ENCODE results near the gene TMEM176A.

The TMEM176A gene

GRCh38 chr7:150846291-150847115, 45.9 kb downstream of the TMEM176A start:
- H3K36me3 ChIP-seq (ENCODE audit: control insufficient read depth, insufficient read depth, low read length): no peaks in the 10 kb centered on the region
- H3K9ac ChIP-seq: no peak overlapping the region
- H3K79me2 ChIP-seq: no peaks in the 10 kb centered on the region
- no peak overlapping the region for H3K27ac ChIP-seq
- no peaks in the 10 kb centered on the region for H3K4me1 ChIP-seq
- no peaks in the 10 kb centered on the region for H3K9me3 ChIP-seq (ENCODE audit: control insufficient read depth, low read length)
- H2AFZ ChIP-seq: no peak overlapping the region
- TF ChIP-seq CTCF (IDR thresholded peaks at IDR 0.05): no peak
- H3K4me3 ChIP-seq (ENCODE audit: low read depth, low read length): no peak overlapping the region
- no peaks in the 10 kb centered on the region for H3K27me3 ChIP-seq (ENCODE audit: control insufficient read depth, insufficient read depth, low read length)
- no peak overlapping the region for H3K4me2 ChIP-seq (ENCODE audit: low read length)

GRCh38 chr7:150847536-150847935, 47.0 kb downstream of the TMEM176A start:
- TF ChIP-seq CTCF (IDR thresholded peaks at IDR 0.05): no peak
- H3K27me3 ChIP-seq (ENCODE audit: control insufficient read depth, insufficient read depth, low read length): no peaks in the 10 kb centered on the region
- no peak overlapping the region for H3K4me2 ChIP-seq (ENCODE audit: low read length)
- no peak overlapping the region for H3K9ac ChIP-seq
- H2AFZ ChIP-seq: no peak overlapping the region
- H3K4me3 ChIP-seq (ENCODE audit: low read depth, low read length): no peak overlapping the region
- H3K36me3 ChIP-seq (ENCODE audit: control insufficient read depth, insufficient read depth, low read length): no peaks in the 10 kb centered on the region
- no peaks in the 10 kb centered on the region for H3K9me3 ChIP-seq (ENCODE audit: control insufficient read depth, low read length)
- no peaks in the 10 kb centered on the region for H3K4me1 ChIP-seq
- no peak overlapping the region for H3K27ac ChIP-seq
- H3K79me2 ChIP-seq: no peaks in the 10 kb centered on the region

GRCh38 chr7:150848111-150848510, 47.5 kb downstream of the TMEM176A start:
- H3K4me3 ChIP-seq (ENCODE audit: low read depth, low read length): no peak overlapping the region
- no peaks in the 10 kb centered on the region for H3K79me2 ChIP-seq
- H3K27ac ChIP-seq: no peak overlapping the region
- no peaks in the 10 kb centered on the region for H3K9me3 ChIP-seq (ENCODE audit: control insufficient read depth, low read length)
- no peak overlapping the region for H3K9ac ChIP-seq
- H3K4me1 ChIP-seq: no peaks in the 10 kb centered on the region
- H3K27me3 ChIP-seq (ENCODE audit: control insufficient read depth, insufficient read depth, low read length): no peaks in the 10 kb centered on the region
- no peaks in the 10 kb centered on the region for H3K36me3 ChIP-seq (ENCODE audit: control insufficient read depth, insufficient read depth, low read length)
- H2AFZ ChIP-seq: no peak overlapping the region
- no peak for TF ChIP-seq CTCF (IDR thresholded peaks at IDR 0.05)
- no peak overlapping the region for H3K4me2 ChIP-seq (ENCODE audit: low read length)

GRCh38 chr7:150848561-150849115, 48.1 kb downstream of the TMEM176A start:
- no peak overlapping the region for H2AFZ ChIP-seq

More at GRCh38 chr7:150848561-150849115, 48.1 kb downstream of the TMEM176A start:
- Histone ChIP-seq H3K36me3 (ENCODE audit: control insufficient read depth, insufficient read depth, low read length) (no peaks in the 10 kb centered on the region), H3K9ac (no peak overlapping the region), H3K4me1 (no peaks in the 10 kb centered on the region), H3K4me2 (ENCODE audit: low read length) (no peak overlapping the region), H3K27ac (no peak overlapping the region), H3K27me3 (ENCODE audit: control insufficient read depth, insufficient read depth, low read length) (no peaks in the 10 kb centered on the region), H3K4me3 (ENCODE audit: low read depth, low read length) (no peak overlapping the region), H3K79me2 (no peaks in the 10 kb centered on the region), H3K9me3 (ENCODE audit: control insufficient read depth, low read length) (no peaks in the 10 kb centered on the region)
- no peak for TF ChIP-seq CTCF (IDR thresholded peaks at IDR 0.05)
